ENCODE data around the gene BRD3OS.
"Not testable (repeated sequence)": the region's sequence is repeated elsewhere in the genome, so short reads cannot be mapped to it uniquely, and the experiment has no call there.

The BRD3OS gene

GRCh38 chr9:134066526-134066912, 41.2 kb downstream of the BRD3OS start:
- no peak for DNase-seq

DNA sequence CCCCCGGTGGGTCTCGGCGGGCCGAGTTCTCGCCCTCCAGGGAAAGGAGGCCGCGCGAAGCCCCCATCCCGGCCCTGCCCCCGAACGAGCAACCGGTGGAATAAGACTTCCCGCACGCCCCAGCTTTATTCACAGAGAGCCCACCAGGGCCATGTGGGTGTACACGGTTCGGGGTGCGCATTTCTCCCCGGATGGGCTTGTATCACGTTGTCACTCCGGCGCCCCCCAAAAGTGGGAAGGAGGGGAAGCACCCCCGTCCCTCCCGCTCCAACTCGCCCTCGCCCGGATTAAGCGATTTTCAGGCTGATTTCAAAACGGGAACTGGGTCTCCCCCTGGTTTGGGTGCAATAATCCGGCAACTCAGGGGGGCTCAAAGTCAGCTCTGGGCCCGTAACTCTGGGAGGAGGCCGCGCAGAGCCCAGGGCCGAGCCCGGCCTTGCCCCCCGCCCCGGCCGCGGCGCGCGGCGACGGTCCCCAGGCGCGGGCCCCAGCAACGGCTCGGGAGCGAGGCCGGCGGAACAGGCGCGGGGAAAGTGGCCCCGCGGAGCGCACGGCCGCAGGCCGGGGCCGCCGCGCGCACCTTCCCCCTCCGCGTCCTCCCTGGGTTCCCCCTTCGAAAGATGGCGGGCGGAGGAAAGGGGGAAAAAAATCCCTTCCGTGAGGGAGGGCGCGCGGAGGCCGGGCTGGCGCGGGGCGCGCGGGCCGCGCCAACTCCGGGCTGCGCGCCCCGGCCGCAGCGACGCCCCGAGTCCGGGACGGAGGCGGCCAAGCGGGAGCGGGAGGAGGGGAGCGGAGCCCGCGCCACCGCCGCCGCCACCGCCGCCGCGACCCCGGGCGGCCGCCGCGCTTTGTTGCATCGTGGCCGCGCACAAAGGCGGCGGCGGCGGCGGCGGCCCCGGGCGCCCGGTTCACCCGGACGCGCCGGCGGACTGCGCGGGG, 41.9 kb downstream of the BRD3OS start:
- DNase-seq: no peak

DNA sequence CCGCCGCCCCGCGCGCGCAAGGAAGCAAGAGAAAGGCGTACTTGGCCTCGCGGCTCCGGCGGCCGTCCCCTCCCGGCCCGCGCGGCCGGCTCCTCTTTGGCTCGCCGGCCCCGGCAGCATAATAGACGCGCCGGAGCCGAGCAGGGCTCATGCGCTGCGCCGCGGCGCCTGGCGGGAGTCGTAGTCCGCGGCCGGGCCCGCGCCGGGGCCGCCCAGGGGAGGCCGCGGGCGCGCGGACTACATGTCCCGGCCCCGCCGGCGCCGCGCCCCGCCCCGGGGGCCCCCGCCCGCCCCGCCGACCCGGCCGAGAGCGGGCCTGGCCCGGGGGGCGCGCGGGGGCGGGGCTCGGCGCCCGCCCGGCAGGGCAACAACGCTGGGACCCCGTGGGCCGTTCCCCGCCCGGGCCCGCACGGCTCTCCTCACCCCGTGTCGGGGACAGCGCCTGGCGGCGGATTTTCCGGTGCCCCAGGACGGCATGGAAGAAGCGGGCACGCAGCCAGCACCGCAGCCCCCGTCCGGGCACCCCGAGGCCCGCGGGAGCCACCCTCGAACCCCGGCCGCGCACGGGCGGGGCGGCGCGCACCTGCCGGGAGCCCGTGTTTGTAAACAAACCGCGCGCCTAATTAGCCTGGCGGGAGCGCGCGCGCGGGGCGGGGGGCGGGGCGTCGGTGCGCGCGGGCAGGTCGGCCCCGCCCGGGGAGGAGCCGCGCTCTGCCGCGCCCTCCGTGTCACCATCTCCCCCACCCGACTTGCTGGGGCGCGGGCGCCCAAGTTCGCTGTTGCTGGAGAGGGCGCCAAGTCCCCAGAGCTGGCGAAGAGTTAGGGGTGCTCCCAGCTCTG, 42.8 kb downstream of the BRD3OS start, which contains the start of gene BRD3:
TSS of gene BRD3 (minus strand) at position 123 of the 840 bp plus-strand sequence. CDS start 14,549 bp downstream, outside the sequence.
- peak; percentile 13 for DNase-seq

DNA sequence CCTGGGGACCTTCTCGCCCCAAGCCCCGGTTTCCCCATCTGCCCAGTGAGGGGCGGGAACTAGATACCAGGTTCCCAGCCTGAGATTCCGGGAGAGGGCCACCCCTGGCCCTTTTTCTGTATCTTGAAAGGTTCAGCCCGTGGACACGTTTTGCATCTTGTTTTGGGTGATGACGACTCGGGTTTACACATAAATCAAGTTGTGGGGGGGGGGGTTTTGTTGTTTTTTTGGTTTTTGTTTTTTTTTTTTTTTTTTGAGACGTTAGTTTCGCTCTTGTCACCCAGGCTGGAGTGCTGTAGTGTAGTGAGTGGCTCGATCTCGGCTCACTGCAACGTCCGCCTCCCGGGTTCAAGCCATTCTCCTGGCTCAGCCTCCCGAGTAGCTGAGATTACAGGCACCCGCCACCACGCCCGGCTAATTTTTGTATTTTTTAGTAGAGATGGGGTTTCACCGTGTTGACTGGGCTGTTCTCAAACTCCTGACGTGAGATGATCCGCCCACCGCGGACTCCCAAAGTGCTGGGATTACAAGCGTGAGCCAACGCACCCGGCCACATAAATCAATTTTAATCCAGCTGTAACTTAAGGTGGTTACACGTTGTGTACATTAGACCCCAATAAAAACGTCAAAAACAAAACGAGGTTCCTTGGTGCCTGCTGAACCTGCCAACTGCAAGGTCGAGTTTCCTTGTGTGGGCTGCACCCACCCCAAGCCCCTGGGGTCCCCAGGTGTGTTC, 43.6 kb downstream of the BRD3OS start:
- DNase-seq: no peak

- no peak for DNase-seq
Measured at GRCh38 chr9:134069480-134070399, 44.5 kb downstream of the BRD3OS start.

DNA sequence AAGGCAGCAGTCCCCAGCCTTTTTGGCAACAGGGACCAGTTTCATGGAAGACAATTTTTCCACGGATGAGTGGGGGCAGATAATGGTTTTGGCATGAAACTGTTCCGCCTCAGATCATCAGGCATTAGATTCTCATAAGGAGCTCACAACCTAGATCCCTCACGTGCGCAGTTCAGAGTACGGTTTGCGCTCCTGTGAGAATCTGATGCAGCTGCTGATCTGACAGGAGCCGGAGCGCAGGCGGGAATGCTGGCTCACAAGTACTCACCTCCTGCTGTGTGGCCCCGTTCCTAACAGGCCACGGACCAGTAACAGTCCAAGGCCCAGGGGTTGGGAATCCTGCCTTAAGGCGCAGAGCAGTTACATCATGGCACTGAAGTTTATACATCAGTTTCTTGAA, 45.9 kb downstream of the BRD3OS start:
- DNase-seq: no peak

DNA sequence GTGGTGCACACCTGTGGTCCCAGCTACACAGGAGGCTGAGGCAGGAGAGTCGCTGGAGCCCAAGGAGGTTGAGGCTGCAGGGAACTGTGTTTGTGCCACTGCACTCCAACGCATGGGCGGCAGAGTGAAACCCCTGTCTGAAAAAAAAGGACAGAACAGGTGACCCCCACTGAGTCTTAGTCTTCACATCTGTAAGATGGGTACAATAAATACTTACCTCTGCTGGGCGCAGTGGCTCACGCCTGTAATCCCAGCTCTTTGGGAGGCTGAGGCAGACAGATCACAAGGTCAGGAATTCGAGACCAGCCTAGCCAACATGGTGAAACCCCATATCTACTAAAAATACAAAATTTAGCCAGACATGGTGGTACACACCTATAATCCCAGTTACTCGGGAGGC, 47.4 kb downstream of the BRD3OS start:
- not testable (repeated sequence) for DNase-seq

GRCh38 chr9:134073500-134073899, 48.2 kb downstream of the BRD3OS start:
- no peak for DNase-seq

DNA sequence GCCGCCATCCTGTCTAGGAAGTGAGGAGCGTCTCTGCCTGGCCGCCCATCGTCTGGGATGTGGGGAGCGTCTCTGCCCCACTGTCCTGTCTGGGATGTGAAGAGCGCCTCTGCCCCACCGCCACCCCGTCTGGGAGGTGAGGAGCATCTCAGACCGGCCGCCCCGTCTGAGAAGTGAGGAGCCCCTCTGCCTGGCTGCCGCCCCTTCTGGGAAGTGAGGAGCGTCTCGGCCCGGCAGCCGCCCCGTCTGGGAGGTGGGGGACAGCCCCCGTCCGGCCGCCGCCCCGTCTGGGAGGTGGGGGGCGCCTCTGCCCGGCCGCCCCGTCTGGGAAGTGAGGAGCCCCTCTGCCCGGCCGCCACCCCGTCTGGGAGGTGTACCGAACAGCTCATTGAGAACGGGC, 50.4 kb downstream of the BRD3OS start:
- DNase-seq: not testable (repeated sequence)

DNA sequence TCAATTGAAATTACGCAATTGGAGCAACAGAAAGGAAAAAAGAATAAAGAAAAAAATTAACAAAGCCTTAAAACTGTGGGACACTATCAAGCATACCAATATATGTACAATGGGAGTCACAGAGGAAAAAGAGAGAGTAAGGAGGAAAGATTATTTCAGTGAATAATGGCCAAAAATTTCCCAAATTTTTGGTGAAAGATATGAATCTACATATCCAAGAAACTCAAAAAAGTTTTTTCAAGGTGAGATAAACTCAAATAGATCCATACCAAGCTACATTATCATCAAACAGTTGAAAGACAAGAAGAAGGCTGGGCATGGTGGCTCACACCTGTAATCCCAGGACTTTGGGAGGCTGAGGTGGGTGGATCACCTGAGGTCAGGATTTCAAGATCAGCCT, 51.4 kb downstream of the BRD3OS start:
- DNase-seq: no peak
